ENCODE data around the gene UPK1A. TPM values are rescaled to one million over a fixed set of nuclear protein-coding genes. Genes with fewer than 3 reads are reported as not detected.

Gene UPK1A
- total and polyA plus RNA-seq, 9 of the 15 experiments (the other 6 are each of a cell fraction or from before 2014, with no cell fraction given), result 0.06 to 0.13 TPM; not detected in 7

DNA sequence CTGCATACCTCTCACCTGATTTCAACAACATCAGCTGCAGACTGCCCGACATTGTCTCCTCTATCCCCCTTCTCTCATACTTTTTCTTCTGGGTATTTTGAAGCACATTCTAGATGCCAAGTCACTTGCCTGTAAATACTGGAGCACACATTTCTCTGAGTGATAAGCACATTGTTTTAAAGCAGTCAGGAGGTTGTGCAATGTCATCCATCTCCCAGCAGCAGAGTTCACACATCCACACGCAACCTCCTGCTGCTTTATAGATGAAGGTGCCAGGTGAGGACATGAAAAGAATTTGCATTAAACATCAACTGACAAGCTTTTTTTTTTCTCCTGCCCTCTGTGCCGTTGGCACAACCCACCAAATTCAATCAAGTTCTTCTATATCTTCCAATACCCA, 5.5 kb downstream of the UPK1A start (continued):
- TF ChIP-seq SIN3B (IDR thresholded peaks at IDR 0.05; ENCODE audit: low read depth) (no peak), KLF10 (CRISPR knock-in tag; IDR thresholded peaks at IDR 0.05) (no peak), JUN (IDR thresholded peaks at IDR 0.05; ENCODE audit: borderline replicate concordance, low read depth, low read length) (no peak; the same call in 1 of the 2 replicates), JUN (CRISPR knock-in tag; IDR thresholded peaks at IDR 0.05; ENCODE audit: borderline replicate concordance) (no peak), MAZ (CRISPR knock-in tag; conservative IDR thresholded peaks at IDR 0.05 in 1 of 2, IDR thresholded peaks at IDR 0.05 in 1 of 2) (no peak), ZNF143 (CRISPR knock-in tag; IDR thresholded peaks at IDR 0.05) (no peak), RFX5 (IDR thresholded peaks at IDR 0.05; ENCODE audit: low read depth, low read length) (no peak), RAD21 (CRISPR knock-in tag; conservative IDR thresholded peaks at IDR 0.05 in 1 of 2, IDR thresholded peaks at IDR 0.05 in 1 of 2) (no peak), NR4A1 (CRISPR knock-in tag; IDR thresholded peaks at IDR 0.05) (no peak), NR4A1 (tag; IDR thresholded peaks at IDR 0.05) (no peak), ZEB2 (IDR thresholded peaks at IDR 0.05) (peak; percentile 91), ZNF445 (CRISPR knock-in tag; IDR thresholded peaks at IDR 0.05; ENCODE audit: low read depth) (no peak), WHSC1 (IDR thresholded peaks at IDR 0.05; ENCODE audit: low read length) (no peak), U2AF1 (optimal IDR thresholded peaks at IDR 0.05; ENCODE audit: low read depth, low read length) (no peak), HNRNPH1 (optimal IDR thresholded peaks at IDR 0.05; ENCODE audit: low read depth, low read length) (no peak), JUND (IDR thresholded peaks at IDR 0.05; ENCODE audit: borderline replicate concordance, low read depth, low read length) (no peak), JUND (tag; IDR thresholded peaks at IDR 0.05; ENCODE audit: borderline replicate concordance, low read depth, low read length) (no peak; the same call in 2 of the 3 replicates), HCFC1 (IDR thresholded peaks at IDR 0.05; ENCODE audit: low read depth, low read length) (no peak), SMARCC2 (IDR thresholded peaks at IDR 0.05; ENCODE audit: low read depth) (peak; percentile 83), ZNF121 (CRISPR knock-in tag; conservative IDR thresholded peaks at IDR 0.05) (no peak), ZFX (CRISPR knock-in tag; IDR thresholded peaks at IDR 0.05) (no peak)
- TF ChIP-seq, protein P1, sequence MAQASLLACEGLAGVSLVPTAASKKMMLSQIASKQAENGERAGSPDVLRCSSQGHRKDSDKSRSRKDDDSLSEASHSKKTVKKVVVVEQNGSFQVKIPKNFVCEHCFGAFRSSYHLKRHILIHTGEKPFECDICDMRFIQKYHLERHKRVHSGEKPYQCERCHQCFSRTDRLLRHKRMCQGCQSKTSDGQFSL (CRISPR knock-in tag; IDR thresholded peaks at IDR 0.05), result no peak
- TF ChIP-seq, protein P1 (tag; IDR thresholded peaks at IDR 0.05), result no peak
- TF ChIP-seq, protein P2, sequence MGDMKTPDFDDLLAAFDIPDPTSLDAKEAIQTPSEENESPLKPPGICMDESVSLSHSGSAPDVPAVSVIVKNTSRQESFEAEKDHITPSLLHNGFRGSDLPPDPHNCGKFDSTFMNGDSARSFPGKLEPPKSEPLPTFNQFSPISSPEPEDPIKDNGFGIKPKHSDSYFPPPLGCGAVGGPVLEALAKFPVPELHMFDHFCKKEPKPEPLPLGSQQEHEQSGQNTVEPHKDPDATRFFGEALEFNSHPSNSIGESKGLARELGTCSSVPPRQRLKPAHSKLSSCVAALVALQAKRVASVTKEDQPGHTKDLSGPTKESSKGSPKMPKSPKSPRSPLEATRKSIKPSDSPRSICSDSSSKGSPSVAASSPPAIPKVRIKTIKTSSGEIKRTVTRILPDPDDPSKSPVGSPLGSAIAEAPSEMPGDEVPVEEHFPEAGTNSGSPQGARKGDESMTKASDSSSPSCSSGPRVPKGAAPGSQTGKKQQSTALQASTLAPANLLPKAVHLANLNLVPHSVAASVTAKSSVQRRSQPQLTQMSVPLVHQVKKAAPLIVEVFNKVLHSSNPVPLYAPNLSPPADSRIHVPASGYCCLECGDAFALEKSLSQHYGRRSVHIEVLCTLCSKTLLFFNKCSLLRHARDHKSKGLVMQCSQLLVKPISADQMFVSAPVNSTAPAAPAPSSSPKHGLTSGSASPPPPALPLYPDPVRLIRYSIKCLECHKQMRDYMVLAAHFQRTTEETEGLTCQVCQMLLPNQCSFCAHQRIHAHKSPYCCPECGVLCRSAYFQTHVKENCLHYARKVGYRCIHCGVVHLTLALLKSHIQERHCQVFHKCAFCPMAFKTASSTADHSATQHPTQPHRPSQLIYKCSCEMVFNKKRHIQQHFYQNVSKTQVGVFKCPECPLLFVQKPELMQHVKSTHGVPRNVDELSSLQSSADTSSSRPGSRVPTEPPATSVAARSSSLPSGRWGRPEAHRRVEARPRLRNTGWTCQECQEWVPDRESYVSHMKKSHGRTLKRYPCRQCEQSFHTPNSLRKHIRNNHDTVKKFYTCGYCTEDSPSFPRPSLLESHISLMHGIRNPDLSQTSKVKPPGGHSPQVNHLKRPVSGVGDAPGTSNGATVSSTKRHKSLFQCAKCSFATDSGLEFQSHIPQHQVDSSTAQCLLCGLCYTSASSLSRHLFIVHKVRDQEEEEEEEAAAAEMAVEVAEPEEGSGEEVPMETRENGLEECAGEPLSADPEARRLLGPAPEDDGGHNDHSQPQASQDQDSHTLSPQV (IDR thresholded peaks at IDR 0.05), result no peak
- TF ChIP-seq, protein P3, sequence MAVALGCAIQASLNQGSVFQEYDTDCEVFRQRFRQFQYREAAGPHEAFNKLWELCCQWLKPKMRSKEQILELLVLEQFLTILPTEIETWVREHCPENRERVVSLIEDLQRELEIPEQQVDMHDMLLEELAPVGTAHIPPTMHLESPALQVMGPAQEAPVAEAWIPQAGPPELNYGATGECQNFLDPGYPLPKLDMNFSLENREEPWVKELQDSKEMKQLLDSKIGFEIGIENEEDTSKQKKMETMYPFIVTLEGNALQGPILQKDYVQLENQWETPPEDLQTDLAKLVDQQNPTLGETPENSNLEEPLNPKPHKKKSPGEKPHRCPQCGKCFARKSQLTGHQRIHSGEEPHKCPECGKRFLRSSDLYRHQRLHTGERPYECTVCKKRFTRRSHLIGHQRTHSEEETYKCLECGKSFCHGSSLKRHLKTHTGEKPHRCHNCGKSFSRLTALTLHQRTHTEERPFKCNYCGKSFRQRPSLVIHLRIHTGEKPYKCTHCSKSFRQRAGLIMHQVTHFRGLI (CRISPR knock-in tag; IDR thresholded peaks at IDR 0.05), result no peak

Measured in K562 (cell line).